ENCODE results near the gene PSMA7. TPM values are rescaled to one million over a fixed set of nuclear protein-coding genes. Genes with fewer than 3 reads are reported as not detected.

Gene PSMA7
- total RNA-seq, result 258 TPM
- long read RNA-seq, transcript PSMA7-203 (7 exons, 996 nt), result major isoform, 220 of 317 reads
- long read RNA-seq, transcript PSMA7-201 (3 exons, 925 nt), result minor isoform, 16 of 317 reads
- long read RNA-seq, transcript PSMA7-206 (4 exons, 548 nt), result minor isoform, 22 of 317 reads
- long read RNA-seq, partial matches to known transcripts, result 15 of 317 reads
- long read RNA-seq, other reads (novel, unspliced or antisense), result 43 of 317 reads

GRCh38 chr20:62143081-62143956, at the start of gene PSMA7, which contains the start of gene SS18L1:
TSS of gene PSMA7 (minus strand) at chr20:62143394. CDS start at chr20:62143303, 91 bp downstream.
TSS of gene SS18L1 (plus strand) at chr20:62143769. CDS start at chr20:62143821, 52 bp downstream.
- peak; percentile 95 for DNase-seq (ENCODE audit: low spot score)

- no peak for DNase-seq (ENCODE audit: low spot score)
These were observed 49.4 kb upstream of the PSMA7 start for GRCh38 chr20:62192635-62193034.

- no peak for DNase-seq (ENCODE audit: low spot score)
These were observed 48.8 kb upstream of the PSMA7 start for GRCh38 chr20:62191781-62192559.

DNA sequence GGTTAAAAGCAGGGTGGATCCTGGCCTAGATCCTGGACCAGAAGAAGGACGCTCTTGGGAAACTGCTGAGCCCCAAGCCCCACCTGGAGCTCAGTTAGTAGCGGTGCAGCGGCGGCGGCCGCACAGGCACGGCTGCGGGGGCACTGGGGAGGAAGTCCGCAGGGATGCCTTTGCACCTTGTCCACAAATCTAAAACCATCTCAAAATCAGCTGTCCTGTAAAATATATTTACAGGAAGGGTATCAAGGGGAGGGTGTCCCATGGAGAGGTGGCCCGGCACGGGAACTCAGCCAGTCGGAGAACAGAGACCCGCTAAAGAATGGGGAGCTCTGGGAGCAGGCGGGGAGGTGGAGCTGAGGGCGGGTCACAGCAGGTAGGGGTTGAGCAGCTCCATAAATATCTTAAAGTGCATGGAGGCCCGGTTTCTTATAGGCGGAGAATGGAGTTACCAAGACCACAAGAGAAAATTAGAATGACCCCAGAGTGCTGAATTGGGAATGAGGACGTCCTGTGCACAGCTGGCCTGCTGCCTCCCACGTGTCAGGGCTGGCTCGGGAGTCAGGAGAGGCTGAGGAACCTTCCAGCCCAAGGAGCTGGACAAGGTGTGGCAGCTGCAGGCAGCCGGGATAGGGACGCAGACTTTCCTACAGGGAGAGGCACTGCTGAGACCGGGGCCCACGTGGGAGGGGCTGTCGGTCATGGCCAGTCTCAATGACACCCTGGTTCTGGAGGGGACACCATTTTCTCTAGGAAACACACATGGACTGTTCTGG, 47.6 kb upstream of the PSMA7 start:
- DNase-seq (ENCODE audit: low spot score), result no peak

GRCh38 chr20:62186887-62187866, 44.0 kb upstream of the PSMA7 start:
- DNase-seq (ENCODE audit: low spot score), result no peak

- no peak for DNase-seq (ENCODE audit: low spot score)
These were observed 42.9 kb upstream of the PSMA7 start for GRCh38 chr20:62186096-62186426.

- DNase-seq (ENCODE audit: low spot score), result no peak
These were observed 40.4 kb upstream of the PSMA7 start for GRCh38 chr20:62183426-62184142.

GRCh38 chr20:62182469-62183425, 39.6 kb upstream of the PSMA7 start, which contains the start of gene MTG2:
TSS of gene MTG2 (plus strand) at chr20:62183028. CDS start at chr20:62193421, 10,393 bp downstream.
- peak; percentile 99 for DNase-seq (ENCODE audit: low spot score)

GRCh38 chr20:62181808-62182207, 38.6 kb upstream of the PSMA7 start:
- DNase-seq (ENCODE audit: low spot score), result no peak

DNA sequence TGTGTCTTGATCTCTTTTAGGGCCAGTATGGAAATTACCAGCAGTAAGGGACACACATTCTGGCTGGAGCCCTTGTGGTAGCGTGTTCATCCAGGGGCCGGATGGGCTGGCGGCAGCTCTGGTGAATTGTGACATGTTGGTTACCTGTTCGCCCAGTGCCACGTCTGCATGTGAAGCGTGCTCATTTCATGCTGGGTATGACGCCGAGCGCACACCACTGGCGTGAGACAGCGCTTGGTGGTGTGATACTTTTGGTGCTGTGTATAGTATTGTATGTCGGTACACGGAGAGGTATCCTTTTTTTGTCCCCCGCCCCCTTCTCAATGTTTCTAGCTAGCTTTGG, 35.9 kb upstream of the PSMA7 start:
- DNase-seq (ENCODE audit: low spot score), result no peak

- DNase-seq (ENCODE audit: low spot score), result no peak
These were observed 35.3 kb upstream of the PSMA7 start for GRCh38 chr20:62178316-62179161.

GRCh38 chr20:62177307-62177706, 34.1 kb upstream of the PSMA7 start:
- DNase-seq (ENCODE audit: low spot score), result no peak

GRCh38 chr20:62176866-62177265, 33.7 kb upstream of the PSMA7 start:
- no peak for DNase-seq (ENCODE audit: low spot score)

GRCh38 chr20:62175711-62176110, 32.5 kb upstream of the PSMA7 start:
- no peak for DNase-seq (ENCODE audit: low spot score)

DNA sequence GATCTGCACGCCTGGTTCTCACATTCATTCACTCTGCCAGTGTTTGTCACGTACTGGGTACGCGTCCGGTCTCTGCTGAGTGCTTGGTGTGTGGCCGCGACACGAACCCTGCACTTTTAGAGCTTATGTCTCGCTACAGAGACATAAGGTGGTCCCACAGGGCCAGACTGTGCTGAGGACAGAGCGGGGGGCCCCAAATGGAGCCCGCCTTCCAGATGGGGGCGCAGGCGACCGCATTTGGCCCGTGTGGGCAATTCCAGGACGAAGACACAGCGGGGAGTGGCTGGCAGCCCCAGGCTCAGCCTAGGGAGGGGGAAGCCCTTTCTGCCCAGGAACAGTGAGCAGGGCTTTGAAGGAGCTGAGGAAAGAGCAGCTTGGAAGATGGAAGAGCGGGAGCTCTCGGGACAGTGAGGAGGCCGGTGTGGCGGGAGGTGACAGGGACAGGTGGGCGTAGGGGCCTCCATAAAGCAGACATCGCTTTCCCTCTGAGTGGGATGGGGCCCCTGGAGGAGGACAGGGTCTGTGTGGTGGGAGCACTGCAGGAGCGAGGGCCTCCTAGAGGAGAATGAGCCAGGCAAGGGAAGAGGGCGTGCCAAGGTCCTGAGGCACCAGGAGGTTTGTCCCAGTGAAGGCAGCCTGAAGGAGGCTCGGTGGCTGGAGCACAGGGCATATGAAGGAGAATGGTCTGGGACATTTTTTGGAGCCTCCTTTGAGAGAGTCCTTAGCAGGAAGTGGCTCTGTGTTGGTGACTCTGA, 31.9 kb upstream of the PSMA7 start:
- DNase-seq (ENCODE audit: low spot score), result no peak
